Non-pigmented ciliary epithelial cell (primary cell): ENCODE results near the gene LRRC17.

Source experiments
- DNase-seq: peaks from one replicate; pipeline ENCODE4 v3.0.0-alpha.2; 2010; ENCODE audit warnings: low read depth

The LRRC17 gene

GRCh38 chr7:102988631-102989560 lies 76.1 kb downstream of the LRRC17 start:
- DNase-seq: no peak

- no peak for DNase-seq
Observed at GRCh38 chr7:102990642-102991041, 77.8 kb downstream of the LRRC17 start.

- no peak for DNase-seq
Observed at GRCh38 chr7:102991077-102991539, 78.3 kb downstream of the LRRC17 start.

- peak; percentile 95 for DNase-seq
Observed at GRCh38 chr7:102991540-102992214, 78.9 kb downstream of the LRRC17 start.

GRCh38 chr7:102992509-102992937 lies 79.7 kb downstream of the LRRC17 start:
- no peak for DNase-seq

GRCh38 chr7:102992938-102993717 lies 80.3 kb downstream of the LRRC17 start:
- DNase-seq: peak; percentile 94

GRCh38 chr7:102993718-102994029 lies 80.9 kb downstream of the LRRC17 start:
- DNase-seq: no peak

- no peak for DNase-seq
Observed at GRCh38 chr7:102994567-102994966, 81.8 kb downstream of the LRRC17 start.
